Activated naive CD4-positive, alpha-beta T cell treated with anti-CD3 and anti-CD28 coated beads, Interleukin-2, amount 50 U/mL, for 72 hours (primary cell): Measurements from ENCODE around the gene PLXNB1. TPM values are rescaled to one million over a fixed set of nuclear protein-coding genes. Genes with fewer than 3 reads are reported as not detected.

ENCODE experiments used
- ATAC-seq, 2 donors: fragments of 150-1000 bp; cut with Tn5 transposase; 2 replicates each; pipeline ENCODE4 v1.10.0; 2021; ENCODE audit warnings: mild to moderate bottlenecking in 2 of 2, moderate library complexity in 2 of 2
- DNase-seq, 2 donors: peaks; one replicate each; pipeline ENCODE4 v3.0.0; 2021 to 2022; ENCODE audit warnings: low spot score in 2 of 2
- H3K27ac Mint-ChIP-seq, 2 donors: one replicate each; pipeline ENCODE4 v1.8.0; 2022; ENCODE audit warnings: mild to moderate bottlenecking in 2 of 2, mixed read lengths in 2 of 2
- H3K36me3 Mint-ChIP-seq, 2 donors: one replicate each; pipeline ENCODE4 v1.8.0; 2022; ENCODE audit warnings: mixed read lengths in 2 of 2
- H3K9me3 Mint-ChIP-seq, 2 donors: one replicate each; pipeline ENCODE4 v1.8.0; 2022; ENCODE audit warnings: mixed read lengths in 2 of 2
- total RNA-seq, 2 donors: library from RNA; stranded (reverse); gene quantifications; one replicate each; pipeline ENCODE4 v1.2.3, GENCODE V29; 2022

The PLXNB1 gene
- total RNA-seq, 2 donors from 2014 or later: 3.0 to 7.3 TPM

DNA sequence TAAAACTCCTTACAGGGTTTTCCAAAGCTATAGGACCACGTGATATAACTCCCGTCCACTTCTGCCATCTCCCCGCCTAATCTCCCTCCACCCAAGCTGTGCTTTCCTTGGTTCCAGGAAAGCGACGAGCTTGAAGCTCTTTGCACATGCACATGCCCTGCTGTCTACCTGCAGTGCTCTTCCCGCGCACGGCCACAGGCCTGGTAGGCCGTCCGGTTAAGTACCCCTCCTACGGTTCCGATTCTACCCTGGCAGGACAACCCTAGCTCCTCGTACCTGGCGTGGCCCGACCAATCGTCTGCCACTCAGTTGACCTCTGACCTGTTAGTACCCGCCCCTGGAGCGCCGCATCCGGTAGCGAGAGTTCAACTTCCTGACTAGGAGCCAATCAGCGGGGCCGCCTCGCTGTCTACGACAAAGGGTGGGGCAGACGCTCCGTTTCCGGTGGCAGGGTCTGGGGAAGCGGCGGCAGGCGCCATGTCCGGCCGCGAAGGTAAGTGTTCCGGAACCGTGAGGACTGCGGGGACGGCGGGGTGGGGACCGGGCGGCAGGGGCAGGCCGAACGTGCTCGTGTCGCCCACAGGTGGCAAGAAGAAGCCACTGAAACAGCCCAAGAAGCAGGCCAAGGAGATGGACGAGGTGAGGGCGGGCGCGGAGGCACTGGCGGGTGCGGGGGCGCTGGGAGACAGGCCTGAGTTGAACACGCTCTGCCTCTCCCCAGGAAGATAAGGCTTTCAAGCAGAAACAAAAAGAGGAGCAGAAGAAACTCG lies 10.1 kb upstream of the PLXNB1 start, which contains the start of the genes CCDC51 and TMA7:
Gene CCDC51 (minus strand): TSS at position 300 of the 770 bp plus-strand sequence. CDS start 4,991 bp downstream, outside the sequence.
Gene TMA7 (plus strand): TSS at position 438 of the 770 bp plus-strand sequence. CDS start 40 bp downstream, at position 478.
- H3K27ac Mint-ChIP-seq: peak within 1 kb of the TSS in 1 of 2 donors; percentile 96
- peak; percentile 98 for ATAC-seq
- H3K9me3 Mint-ChIP-seq: no peaks in the 10 kb centered on the region
- DNase-seq: peak; percentile 96 to 98
- peaks cover 14 to 17% of the 10 kb centered on the region in 2 donors for H3K36me3 Mint-ChIP-seq

DNA sequence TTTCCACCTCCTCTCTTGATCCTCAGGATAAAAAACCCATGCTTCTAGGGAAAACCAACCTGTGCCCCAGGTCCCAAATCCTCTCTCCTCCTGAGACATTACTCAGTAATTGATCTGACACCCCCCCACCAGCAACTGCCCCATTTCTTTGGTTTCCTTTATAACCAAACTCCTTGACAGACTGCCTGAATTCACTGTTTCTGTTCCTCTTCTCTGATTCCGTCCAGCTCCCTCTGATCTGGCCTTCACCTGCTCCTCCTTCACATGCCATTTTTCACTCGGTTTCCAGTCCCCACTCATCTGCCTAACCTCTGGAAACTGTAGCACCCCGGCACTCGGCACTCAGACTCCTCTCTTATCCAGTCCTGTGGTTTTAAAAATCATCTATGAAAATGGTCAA lies 7.9 kb upstream of the PLXNB1 start:
- ATAC-seq: no peak
- DNase-seq: no peak
- Mint-ChIP-seq H3K27ac (no peak overlapping the region), H3K9me3 (no peaks in the 10 kb centered on the region), H3K36me3 (peaks cover 14 to 17% of the 10 kb centered on the region in 2 donors)

DNA sequence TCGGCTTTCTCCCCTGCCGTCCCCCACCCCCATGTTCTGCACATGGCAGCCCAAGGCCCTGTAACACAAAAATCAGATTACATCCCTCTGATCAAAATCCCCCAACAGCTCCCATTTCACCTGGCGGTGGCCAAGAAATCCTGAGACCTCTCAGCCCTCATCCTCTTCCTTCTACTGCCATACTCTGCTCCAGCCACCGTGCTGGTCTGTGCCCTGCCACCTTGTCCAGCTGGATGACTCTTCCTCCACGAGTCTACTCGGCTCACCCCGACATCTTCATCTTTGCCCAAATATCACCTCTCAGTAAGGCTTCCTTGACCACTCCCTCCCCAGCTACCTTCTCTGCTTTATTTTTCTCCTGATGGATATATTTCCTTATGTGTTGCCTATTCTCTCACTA lies 7.0 kb upstream of the PLXNB1 start:
- no peak for ATAC-seq
- Mint-ChIP-seq H3K27ac (no peak overlapping the region), H3K9me3 (no peaks in the 10 kb centered on the region), H3K36me3 (peaks cover 14 to 17% of the 10 kb centered on the region in 2 donors)
- DNase-seq: no peak

DNA sequence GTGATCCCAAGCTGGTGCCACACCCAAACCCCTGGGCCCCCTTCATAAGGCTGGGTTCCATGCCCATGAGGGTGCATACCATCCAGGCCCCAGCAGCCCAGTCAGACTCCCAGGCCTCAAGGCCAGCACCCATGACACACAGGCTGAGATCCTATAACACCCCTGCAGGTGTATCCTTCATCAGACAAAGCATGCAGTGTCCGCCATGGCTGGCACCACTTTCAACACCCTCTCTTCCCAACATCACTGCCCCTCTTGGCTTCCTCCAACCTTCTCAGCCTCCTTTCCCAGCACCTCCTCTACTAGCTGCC lies 6.5 kb upstream of the PLXNB1 start:
- H3K36me3 Mint-ChIP-seq: peaks cover 14% of the 10 kb centered on the region in 2 donors
- ATAC-seq (no peak), DNase-seq (no peak)
- no peaks in the 10 kb centered on the region for H3K9me3 Mint-ChIP-seq
- no peak overlapping the region for H3K27ac Mint-ChIP-seq

DNA sequence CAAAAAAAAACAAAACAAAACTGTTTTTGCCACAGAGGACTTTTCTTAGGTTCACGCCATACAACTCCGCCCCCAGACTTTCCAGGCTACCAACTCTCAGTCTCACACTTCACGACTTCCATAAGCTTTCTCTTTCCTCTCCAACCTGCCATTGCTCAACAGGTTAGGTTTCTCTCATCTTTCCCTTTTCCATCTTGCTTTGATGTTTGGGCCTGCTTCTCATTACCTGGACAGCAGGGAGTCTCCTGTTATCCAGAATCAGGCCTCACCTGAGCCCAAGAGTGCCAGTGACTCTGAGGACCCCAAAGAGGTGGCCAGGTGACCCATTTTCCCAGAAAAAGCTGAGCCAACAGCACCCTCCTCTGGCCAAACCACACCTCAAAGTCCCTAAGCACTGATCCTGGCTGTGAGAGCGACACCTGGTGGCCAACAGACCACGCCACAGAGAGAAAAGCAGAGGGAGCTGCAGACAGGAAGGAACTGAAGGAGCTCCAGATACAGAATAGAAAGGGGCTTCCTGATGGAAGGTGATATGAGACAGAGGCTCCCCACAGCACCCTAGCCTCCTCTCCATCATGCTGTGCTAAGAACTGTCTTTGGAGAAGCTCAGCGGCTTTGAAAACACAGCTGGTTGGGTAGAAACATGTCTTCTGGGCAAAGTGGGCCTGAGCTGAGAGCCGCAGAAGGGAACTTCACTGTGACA lies 6.0 kb upstream of the PLXNB1 start:
- DNase-seq (peak; percentile 82 to 87), ATAC-seq (peak; percentile 23 to 45)
- no peak overlapping the region for H3K27ac Mint-ChIP-seq
- no peaks in the 10 kb centered on the region for H3K9me3 Mint-ChIP-seq
- peaks cover 11 to 14% of the 10 kb centered on the region in 2 donors for H3K36me3 Mint-ChIP-seq

DNA sequence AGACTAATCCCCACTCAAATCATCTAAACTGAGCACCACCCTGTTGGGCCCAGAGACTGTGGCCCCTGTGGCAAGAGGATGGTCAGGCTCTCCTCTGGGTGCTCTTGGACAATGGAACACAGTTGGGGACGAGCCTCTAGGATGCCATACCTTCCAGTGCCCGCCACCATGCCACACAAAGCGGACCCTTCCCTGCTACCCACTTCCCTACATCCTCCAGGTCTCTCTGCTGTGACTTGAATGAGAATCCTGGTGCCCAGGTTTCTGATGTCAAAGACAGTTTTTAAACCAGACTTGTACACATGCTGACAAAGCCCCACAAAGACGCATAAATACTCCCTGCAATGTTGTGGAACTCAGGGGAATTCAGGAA lies 5.3 kb upstream of the PLXNB1 start:
- Mint-ChIP-seq H3K9me3 (no peaks in the 10 kb centered on the region), H3K36me3 (peaks cover 6 to 7% of the 10 kb centered on the region in 2 donors), H3K27ac (no peak overlapping the region)
- no peak for ATAC-seq
- no peak for DNase-seq

DNA sequence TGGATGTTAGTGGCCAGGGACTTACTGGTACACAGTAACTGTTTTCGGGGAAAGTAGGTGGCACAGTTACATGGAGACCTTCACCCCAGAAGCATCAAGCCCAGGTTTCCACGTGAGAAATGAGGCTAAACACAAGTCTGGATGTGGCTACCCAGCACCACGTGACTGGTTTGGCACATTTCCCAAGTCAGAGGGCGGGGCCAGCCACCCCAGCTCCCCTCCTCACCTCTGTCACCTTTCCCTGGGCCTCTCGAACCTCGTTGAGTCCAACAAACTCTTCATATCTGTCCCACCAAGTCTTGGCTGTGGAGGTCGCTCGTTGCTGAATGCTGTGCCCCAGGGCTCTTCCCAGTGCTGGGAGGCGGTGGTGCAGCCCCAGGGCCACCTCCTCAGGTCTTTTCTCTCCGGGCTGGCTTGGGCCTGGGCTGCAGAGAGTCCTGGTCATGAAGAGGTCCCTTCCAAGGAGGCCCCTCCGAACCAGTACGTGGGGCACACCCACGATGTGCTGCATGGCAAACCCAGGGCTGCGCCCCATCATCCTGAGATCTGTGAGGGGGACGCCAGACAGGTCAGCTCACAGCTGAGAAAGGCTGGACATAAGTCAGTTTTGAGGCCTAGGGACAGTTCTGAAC lies 4.8 kb upstream of the PLXNB1 start:
- H3K36me3 Mint-ChIP-seq: peaks cover 2% of the 10 kb centered on the region in 2 donors
- no peak for DNase-seq

DNA sequence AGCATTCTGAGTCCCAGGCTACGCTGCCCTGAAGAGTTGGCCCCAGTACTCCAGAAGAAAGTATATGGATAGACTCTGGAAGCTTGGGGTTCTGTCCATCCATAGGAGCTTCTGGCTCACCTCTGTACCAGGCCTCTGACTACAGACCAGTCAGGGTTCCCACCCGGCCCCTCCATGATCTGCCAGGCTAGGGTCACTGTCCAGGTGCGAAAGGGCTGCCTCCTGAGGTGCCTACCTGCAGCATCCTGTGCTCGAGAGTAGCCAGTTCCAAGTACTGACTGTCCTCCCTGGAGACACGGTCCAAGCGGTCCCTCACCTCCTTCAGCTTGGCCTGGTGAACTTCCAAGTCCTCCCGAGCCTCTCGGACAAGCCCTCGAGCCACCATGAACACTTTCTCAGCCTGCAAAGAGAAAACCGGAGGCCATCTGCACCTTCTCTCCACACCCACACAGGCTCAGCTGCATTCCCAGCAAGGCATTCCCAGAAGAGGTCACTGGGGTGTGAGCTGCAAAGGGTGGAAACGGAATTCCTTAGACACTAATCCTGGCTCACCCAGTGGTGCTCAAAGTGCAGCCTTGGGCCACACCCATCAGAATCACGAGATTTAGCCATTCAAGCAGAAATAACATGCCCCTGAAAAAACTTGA lies 3.7 kb upstream of the PLXNB1 start:
- H3K36me3 Mint-ChIP-seq: no peaks in the 10 kb centered on the region
- H3K9me3 Mint-ChIP-seq: no peaks in the 10 kb centered on the region
- ATAC-seq (no peak), DNase-seq (no peak)
- H3K27ac Mint-ChIP-seq: no peak overlapping the region

More for the DNA sequence above, 4.8 kb upstream of the PLXNB1 start:
- ATAC-seq: no peak
- Mint-ChIP-seq H3K9me3 (no peaks in the 10 kb centered on the region), H3K27ac (peak overlapping the region in 1 of 2 donors; percentile 30)

DNA sequence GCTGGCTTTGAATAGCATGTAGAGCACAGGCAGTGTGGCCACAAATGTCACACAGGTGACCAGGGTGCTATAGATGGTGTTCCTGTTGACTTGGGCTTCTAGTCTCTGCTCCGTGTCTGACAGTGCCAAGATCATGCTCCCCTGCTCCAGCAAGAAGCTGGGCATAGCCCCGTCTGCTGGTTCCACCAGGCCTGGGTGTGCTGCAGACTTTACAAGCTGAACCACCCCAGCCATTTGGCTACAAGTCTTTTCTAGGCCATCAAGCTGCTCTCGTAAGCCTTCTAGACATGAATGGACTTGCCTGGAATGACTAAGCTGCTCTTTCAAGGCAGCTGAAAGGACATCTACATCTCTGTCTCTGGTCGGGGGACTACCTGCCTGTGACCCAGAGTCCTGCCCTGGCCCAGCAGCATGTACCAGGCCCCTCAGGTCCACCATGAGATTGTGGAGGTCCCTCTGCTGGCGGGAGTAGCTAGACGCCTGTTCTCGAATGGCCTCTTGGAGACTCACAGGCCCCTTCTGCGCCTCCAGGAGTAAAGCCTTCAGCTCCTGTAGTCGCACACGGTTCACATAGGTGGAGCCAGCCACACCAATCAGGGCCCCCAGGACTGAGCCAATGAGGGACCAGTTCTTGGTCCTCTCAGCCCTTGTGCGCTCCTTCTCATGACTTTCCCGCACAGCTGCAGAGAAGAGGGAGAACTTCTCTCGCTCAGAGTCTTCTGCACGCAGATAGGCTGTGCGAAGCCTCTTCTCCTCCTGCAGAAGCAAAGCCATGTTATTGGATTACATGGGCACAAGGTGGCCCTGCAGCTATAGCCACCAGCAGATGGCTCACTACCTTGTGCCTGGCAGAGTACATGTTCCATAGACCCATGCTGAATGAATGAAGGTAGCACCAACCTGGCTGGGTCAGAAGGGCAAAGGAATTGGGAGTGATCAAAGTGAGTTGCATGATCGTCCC lies 2.8 kb upstream of the PLXNB1 start:
- H3K9me3 Mint-ChIP-seq: no peaks in the 10 kb centered on the region
- H3K36me3 Mint-ChIP-seq: no peaks in the 10 kb centered on the region
- ATAC-seq: peak in 1 of 2 donors; percentile 40
- no peak for DNase-seq
- peak overlapping the region in 1 of 2 donors; percentile 79 for H3K27ac Mint-ChIP-seq

DNA sequence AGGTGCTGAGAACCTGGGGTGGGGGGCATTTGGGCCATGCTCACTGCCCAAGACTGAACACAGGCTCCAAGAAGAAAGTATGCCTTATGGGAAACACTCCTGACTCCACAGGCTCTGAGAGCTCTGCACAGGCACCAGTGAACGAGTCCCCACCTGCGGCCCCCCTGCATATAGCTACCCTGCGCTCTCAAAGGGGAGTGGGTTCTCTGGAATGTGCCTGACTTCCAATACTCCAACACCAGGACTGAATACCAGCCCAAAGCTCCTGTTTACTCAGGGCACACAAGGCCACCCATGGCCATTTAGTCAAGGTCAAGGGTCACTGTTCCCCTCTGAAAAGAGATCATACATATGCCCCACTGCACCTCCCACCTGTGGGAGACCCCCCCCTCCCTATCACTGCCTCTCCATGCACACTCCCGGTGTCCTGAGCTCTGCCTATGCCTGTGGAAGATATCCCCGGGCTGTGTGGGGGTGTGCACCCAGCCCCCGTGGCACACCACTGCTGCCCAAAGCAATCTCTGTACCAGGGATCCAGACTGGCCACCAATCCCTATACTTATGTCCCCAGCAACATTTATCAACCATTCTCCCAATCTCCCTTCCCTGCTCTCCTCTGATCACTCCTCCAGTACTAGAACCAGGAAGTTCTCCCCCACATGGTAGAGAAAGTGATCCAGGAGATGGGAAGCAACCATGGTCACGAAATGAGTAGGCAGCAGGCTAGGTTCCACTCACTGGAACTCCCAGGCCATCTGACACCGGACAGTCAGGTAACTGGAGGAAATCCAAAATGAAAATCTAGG lies 1.5 kb upstream of the PLXNB1 start:
- ATAC-seq (no peak), DNase-seq (no peak)
- no peaks in the 10 kb centered on the region for H3K36me3 Mint-ChIP-seq

DNA sequence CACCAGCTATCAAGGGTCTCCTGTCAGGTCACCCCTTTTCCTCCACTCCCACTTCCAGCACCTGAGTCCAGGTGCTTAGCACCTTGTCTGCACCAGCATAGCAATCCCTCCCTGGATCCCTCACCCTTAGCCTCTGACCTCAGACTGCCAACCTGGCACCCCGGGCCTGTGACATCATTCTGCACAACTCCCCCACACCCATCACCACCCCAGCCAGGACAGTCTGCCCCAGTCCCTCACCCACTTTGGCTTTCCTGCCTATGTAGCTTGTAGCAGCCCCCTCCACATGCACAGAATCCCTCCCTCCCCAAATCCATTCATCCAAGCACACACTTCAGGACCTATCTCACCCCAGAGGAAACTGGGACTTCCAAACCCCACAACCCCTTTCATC lies 819 bp upstream of the PLXNB1 start:
- DNase-seq: no peak
- Mint-ChIP-seq H3K36me3 (no peaks in the 10 kb centered on the region), H3K9me3 (no peaks in the 10 kb centered on the region), H3K27ac (peak overlapping the region; percentile 40 to 79)
- ATAC-seq: no peak

More for the DNA sequence above, 1.5 kb upstream of the PLXNB1 start:
- Mint-ChIP-seq H3K27ac (peak overlapping the region in 1 of 2 donors; percentile 79), H3K9me3 (no peaks in the 10 kb centered on the region)

DNA sequence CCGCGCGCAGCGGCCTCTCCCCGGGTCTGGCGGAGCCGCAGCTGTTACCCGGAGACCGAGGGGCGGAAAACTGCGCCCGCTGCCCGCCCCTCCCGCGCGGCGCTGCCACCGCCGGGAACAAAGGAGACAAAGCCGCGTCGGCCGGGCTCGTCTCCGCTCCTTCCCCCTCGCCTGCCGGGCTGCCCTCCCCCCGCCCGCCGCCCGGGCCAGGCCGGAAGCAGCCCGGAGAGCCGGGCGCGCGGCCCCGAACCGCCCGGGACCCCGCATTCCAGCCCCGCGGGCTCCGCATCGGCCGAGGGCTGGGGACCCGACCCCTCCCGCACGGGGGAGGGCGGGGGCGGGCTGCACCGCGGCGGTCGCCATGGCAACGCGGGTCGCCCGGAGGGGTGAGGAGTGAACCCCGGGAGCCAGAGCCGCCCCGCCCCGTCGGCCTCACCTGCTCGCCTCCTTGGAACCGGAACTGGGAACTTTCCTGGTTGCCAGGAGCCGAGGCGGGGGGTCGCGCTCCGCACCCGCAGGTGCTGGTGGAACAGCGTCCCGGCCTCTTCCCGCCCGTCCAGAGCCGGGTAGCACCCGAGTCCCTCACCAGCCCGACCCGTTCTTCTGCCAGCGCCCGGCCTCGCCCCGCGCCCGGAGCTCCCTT lies 448 bp downstream of the PLXNB1 start:
- Mint-ChIP-seq H3K9me3 (no peaks in the 10 kb centered on the region), H3K36me3 (no peaks in the 10 kb centered on the region), H3K27ac (peak overlapping the region; percentile 58 to 79)
- ATAC-seq (peak; percentile 62 to 73), DNase-seq (peak; percentile 55 to 64)

DNA sequence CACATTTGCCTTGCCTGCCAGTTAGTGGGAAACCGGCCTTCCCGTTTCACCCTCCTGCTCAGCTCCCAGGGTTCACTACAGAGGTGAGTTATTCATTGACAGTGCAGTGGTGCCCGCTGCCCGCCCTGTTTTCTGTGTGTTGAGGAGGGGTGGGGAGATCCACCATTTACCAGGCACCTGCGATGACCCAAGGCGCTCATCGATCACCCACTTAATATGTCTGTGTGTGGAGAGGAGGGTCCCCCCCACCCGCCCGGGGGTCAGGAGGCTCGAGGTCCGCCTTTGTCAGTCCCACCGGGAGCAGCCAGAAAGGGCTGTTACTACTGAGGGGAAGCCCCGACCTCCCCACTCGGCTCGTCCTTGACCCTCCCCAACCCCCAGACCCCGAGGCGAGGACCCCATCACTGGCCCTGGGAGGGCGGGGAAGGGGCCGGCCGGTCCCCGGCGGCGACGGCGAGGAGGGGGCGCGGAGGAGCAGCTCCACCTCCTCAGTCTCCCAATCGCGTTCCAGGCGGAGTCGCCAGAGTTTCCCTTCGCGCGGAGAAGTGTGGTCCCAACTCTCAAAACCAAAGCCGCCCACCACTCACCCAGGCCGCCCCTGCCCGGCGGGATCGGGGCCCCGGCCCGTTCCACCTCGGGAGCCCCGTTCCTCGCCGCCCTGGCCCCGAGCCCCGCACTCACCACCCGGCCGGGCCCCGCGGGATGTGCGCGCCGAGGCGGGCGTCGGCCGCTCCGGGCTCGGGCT lies 1.1 kb downstream of the PLXNB1 start:
- no peak for DNase-seq
- ATAC-seq: peak; percentile 49 to 65
- Mint-ChIP-seq H3K36me3 (no peaks in the 10 kb centered on the region), H3K9me3 (no peaks in the 10 kb centered on the region), H3K27ac (no peak overlapping the region)

DNA sequence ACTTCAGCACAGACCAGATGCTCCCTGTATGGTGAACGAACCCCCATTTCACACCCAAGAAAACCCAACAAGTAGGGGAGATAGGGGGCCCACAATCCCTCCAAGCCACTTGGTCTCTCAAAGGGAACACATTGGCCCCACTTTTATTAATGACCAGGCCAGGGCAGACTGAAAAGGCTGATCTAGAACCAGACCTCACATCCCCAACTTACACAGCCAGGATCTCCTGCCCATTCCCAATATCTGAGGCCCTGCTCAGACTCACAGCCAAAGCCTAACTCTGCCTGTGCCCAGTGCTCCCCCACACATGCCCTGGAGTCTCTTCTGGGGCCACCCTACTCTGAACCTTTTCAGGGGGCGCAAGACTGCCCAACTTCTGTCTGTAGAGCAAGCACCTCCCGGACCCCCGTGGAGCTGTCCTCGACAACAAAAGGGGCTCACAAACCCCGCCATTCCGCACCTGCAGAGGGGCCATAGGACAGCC lies 1.8 kb downstream of the PLXNB1 start:
- DNase-seq: no peak
- H3K27ac Mint-ChIP-seq: no peak overlapping the region
- H3K36me3 Mint-ChIP-seq: no peaks in the 10 kb centered on the region
- H3K9me3 Mint-ChIP-seq: no peaks in the 10 kb centered on the region
- no peak for ATAC-seq
